ENCODE measurements around the gene TNNI3K.

The TNNI3K gene

DNA sequence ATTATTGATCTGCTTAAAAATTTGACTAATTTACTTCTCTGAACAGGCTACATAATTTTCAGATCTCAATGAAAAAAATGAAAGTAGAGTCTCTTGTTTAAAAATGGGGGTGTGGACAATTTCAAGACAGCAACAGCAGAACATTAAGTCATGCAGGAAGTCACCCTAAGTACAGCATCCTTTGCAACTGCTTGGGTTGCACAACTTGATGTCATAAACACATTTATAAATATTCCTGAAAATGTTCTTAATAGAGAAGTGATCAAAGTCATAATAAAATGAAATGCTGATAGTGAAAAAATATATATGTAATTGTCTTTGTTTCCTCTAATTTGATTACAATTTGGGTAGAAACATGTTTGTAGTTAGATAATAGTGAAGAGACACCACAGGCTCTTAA lies 79.3 kb downstream of the TNNI3K start:
- no peak for DNase-seq

GRCh38 chr1:74316302-74316701 lies 81.1 kb downstream of the TNNI3K start:
- no peak for DNase-seq

DNA sequence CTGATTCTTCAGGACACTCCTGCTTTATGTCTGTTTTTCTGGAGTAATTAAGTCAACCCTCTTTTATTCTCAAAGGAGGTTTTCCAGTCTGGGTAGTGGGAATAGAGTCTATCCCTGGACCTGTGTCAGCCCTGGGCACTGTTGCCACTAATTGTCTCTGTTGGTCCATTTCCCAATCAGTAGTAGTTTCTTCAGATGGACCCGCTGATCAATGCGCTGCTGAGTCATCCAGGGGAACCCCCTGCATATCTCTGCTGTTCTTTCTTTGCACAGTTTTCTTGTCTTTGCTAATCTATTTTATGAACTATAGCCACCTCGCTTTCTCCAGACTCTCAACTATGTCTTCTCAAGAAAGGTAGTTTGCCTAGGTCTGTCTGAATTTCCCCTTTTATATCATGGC lies 82.5 kb downstream of the TNNI3K start:
- no peak for DNase-seq

DNA sequence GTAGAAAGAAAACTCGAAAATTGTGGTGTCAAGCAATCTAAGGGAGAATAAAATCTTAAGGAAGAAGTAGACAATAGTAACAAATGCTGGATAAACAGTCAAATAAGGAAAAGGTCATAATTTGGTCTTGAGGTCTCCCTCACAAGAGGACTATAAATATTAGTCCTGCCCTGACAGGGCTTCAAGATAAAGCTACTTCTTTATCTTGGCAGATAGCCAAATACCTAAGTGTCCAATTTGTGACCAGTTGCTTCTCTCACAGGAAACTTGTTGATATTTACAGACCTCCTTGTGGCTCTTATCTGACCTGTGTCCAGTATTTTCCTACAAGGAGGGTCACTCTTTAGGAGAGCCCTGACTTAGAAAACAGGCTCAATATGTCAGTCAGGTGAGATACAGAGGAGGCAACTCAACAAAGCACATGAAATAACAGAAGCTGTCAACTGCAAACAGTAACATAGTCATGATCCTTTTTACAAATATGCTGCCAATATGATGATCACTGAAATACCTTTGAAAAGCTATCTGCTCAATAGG lies 88.8 kb downstream of the TNNI3K start:
- DNase-seq, result no peak

DNA sequence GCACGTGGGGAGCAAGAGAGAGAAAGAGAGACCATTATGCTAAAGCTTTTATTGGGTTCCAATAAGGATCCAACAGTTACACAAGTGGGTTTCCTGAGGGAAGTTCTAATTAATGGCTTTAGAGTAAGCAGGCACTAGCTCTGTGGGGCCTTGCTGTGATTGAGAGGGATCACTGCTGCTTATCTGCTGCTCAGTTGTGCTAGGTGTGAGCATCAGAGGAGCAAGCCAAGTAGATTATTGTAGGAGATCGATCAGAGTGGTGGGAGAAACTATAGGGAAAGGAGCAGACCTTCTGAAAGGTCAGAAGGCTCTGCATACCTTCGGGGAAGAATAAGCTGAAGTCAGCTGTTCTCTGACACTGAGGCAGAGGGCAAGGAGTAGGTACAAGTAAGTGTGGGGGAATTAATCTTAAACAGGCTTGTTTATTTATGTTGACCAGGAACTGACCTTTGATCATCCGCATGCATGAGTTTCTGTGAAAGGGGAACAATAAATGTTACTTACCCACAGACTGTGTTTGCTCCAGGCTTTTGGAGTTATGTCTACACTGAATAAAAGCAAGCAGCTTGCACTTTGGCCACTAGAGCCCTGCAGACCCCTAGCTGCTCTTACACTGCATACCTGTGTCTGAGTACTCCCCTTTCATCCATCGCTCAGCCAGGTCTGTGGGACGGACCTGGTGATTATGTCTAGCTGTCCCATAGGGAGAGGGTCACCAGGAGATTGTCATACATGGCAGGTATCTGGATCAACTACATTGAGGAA lies 89.7 kb downstream of the TNNI3K start:
- no peak for DNase-seq

GRCh38 chr1:74328851-74329250 lies 93.7 kb downstream of the TNNI3K start:
- no peak for DNase-seq

DNA sequence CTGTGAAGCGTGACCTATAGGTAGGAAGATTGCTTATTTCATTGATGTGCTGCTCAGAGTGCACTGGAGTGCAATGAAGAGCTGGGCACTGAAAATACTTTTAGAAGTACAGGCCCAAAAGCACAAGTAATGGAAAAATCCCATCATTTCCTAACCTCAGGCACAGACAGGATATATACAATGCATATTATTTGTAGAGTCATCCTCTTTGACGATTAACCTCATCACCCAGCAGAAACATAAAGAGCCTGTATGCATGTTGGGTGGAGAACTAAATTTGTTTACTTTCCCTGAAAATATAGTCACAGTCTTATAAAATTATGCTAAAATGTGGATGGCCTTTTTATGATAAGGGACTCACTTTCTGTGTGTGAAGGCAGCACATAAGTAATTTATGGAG lies 98.1 kb downstream of the TNNI3K start:
- DNase-seq, result no peak

DNA sequence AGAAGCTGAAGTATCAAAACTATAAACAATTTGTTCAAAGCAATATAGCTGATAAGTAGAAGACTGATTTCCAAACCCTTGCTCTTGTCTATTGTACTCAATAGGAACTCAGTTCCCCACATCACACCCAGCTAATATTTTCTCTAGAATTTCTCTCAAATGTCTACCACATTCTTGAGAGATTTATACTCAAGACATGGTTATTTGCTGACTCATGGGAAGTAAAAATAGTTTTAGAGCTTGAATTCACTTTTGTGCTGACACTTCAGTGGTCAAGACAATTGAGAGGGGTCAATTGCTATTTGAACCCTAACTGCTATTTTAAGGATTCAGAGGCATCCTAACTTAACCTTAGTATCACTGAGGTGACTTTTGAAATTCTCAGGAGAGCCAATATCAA lies 99.0 kb downstream of the TNNI3K start:
- no peak for DNase-seq

DNA sequence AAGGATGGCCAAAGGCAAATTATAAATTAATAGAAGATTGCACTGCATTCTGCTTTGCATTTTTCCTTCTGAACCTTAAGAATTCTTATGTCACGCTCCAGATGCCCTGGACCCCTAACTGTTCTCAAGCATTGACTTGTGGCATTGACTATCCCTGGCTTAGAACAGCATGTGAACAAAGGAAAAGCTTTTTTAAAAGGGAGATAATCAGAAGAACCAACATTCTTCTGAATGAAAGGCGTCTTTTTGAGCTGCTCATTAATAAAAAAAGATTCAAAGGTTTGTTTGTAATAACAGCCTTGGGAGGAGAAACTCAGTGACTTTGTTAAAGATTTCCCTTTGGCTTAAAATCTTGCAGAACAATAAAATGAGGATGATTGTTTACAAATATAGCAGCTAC lies 105.5 kb downstream of the TNNI3K start:
- DNase-seq, result no peak

GRCh38 chr1:74341702-74342339 lies 106.6 kb downstream of the TNNI3K start:
- no peak for DNase-seq

- DNase-seq, result peak; percentile 96
These were observed 108.0 kb downstream of the TNNI3K start for GRCh38 chr1:74343216-74343615.

- no peak for DNase-seq
These were observed 109.2 kb downstream of the TNNI3K start for GRCh38 chr1:74344387-74344786.

DNA sequence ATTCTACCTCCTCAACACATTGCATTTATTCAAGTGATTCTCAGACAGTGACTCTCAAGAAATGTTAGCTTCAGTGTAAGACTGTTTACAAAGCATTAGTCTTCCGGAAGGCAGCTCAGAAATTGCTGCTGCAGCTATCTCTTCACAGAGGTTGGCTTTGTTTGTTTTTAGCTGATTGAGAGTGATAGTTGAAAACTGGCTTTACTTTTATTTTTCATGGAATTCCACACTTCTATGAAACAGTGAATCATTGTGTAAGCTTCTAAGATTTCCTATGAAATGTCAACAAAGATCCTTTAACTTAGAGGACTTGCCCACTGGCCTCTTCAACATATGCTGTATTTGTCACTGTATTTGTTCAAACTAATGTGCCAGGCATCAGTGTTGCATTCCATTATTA lies 121.3 kb downstream of the TNNI3K start:
- DNase-seq, result no peak

GRCh38 chr1:74357150-74357549 lies 122.0 kb downstream of the TNNI3K start:
- DNase-seq, result no peak

- DNase-seq, result no peak
These were observed 122.6 kb downstream of the TNNI3K start for GRCh38 chr1:74357756-74358155.

DNA sequence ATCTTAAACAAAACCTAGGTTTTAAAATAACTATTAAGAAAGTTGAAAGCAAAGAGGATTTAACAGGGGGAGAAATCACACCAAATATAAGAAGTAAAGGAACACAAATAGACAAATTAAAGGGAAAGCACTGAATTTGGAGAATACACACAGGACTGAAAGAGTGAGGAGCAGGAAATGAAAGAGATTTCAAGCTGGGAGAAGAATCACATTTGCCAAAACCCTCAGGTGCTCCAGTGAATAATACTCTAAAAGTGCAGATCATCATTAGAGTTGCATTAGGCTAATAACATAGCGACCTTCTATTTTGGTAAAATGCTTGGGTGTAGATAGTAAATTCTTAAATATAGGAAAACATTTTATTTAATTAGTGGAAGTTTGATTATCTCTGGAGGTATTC lies 127.5 kb downstream of the TNNI3K start:
- no peak for DNase-seq

DNA sequence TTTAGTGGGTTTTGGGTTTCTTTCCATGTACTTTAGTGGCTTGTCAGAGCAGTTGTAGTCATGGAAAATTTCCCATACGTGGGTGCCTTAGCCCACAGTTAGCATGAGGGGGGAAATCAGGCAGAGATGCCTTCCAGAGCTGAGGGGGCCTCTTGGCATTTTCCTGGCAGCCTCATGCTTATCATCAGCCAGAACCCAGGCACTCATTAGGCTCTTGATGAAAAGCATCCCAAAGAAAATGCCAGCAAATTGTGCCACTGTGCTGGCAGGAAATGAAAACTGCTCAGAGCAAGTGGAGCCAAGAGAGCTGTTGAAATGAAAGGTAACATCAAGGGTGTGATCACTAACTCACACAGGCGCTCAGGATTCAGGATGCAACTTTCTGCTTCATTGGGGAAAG lies 128.0 kb downstream of the TNNI3K start:
- no peak for DNase-seq

DNA sequence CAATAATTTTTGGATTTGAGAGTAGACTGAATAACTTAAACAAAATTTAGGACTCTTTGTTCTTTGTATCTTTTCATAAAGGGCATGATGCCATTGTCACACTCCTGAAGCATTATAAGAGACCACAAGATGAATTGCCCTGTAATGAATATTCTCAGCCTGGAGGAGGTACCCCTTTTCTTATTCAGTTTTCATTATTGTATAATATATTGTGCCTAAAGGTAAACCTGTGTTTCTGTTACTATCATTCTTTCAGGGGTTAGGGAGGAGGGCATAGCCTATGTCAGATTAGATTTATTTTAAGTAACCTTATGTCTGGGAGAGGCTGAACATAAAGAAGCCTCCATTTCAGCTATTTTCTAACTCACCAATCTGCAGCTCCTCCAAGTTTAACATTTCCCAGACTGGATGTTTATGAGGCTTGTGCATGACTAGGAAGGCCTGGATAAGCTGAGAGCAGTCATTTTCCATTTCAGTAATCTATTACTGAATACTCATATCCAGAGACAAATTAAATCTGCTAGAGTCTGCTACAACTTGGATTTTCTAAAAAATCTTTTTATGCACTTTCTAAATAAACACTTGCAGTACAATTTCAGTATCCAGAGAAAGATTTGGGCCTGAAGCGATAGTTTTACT lies 132.1 kb downstream of the TNNI3K start:
- DNase-seq, result no peak

- DNase-seq, result no peak
These were observed 133.1 kb downstream of the TNNI3K start for GRCh38 chr1:74368335-74368734.

DNA sequence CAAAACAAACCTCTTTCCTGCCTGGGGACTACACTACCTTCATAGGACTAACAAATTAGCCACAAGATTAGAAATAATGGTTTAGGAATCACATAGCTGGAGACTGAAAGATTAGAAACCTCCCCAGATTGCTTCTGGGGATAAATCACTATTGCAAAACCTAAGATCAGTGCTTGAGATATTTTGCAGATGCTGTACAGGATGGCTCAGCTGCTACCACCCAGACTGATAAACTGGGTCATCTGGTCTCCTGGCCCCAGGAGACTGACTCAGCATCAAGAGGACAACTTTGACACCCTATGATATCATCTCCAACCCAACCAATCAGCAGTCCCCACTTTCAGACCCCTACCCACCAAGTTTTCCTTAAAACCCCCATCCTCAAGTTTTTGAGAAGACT lies 140.2 kb downstream of the TNNI3K start:
- DNase-seq, result no peak

GRCh38 chr1:74380252-74380651 lies 145.1 kb downstream of the TNNI3K start:
- no peak for DNase-seq

DNA sequence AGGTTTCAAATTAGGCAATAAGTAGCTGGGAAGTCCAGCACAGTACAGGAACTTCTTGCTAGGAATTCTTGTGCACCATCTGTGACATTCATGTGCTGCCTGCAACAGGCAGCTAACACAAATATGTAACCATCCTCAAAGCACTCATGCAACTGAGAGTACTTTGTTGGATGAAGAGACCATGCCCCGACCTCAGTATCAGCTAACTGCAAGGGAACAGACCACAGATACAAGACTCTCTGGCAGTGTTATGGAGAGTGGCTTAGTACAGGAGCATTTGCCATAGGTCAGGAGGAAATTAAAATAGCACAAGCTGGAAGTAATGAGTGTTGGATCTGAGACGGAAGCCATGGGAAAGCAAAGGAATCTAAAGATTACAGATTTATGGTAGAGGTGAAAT lies 153.7 kb downstream of the TNNI3K start:
- DNase-seq, result no peak

GRCh38 chr1:74392186-74392585 lies 157.0 kb downstream of the TNNI3K start:
- no peak for DNase-seq

- DNase-seq, result no peak
These were observed 157.7 kb downstream of the TNNI3K start for GRCh38 chr1:74392840-74393239.

Measured in NCI-H1105 (cell line).